ENCODE results near the gene TMEM132D. TPM values are rescaled to one million over a fixed set of nuclear protein-coding genes. Genes with fewer than 3 reads are reported as not detected.

The TMEM132D gene
- total and polyA plus RNA-seq, 2 donors (not counting 3 experiments of a cell fraction or from before 2014, with no cell fraction given) = not detected

DNA sequence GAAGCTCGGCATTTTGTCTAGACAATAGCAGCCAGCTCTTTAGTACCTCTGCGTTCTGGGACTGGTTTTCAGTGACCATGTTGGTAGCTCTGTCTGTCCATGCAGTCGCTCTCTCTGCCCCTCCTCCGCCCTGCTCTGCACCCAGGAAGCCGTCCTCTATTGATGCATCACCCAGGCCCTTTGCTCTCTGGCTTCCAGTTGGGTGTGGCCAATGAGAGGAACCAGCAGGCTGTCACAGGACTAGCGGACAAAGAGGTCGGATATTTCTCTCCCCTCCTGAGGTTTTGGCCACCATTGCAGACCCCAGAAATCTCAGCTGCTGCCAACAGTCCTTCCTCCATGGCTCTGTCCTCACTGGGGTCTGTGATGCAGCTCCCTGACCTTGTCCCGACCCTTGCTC, 180.6 kb downstream of the TMEM132D start:
- Histone ChIP-seq H3K9me1 (replicated peaks; ENCODE audit: control insufficient read depth, extremely low read depth, insufficient read depth, low read length) (no peaks in the 10 kb centered on the region), H3K27me3 (ENCODE audit: control insufficient read depth in 2 of 2, insufficient read depth in 2 of 2, low read length in 2 of 2) (no peaks in the 10 kb centered on the region), H3K9me3 (replicated peaks; ENCODE audit: control insufficient read depth, insufficient read depth, low read length) (peaks cover 9% of the 10 kb centered on the region), H4K20me1 (replicated peaks; ENCODE audit: control insufficient read depth, extremely low read depth, insufficient read depth, low read length) (no peaks in the 10 kb centered on the region), H3K4me2 (ENCODE audit: insufficient read depth, low read length) (no peak overlapping the region), H3K27ac (ENCODE audit: insufficient read depth, low read depth, low read length) (no peak overlapping the region), H3K4me1 (ENCODE audit: control insufficient read depth, extremely low read depth, insufficient read depth, low read length) (no peaks in the 10 kb centered on the region), H3K4me3 (replicated peaks in 1 of 3; ENCODE audit: insufficient read depth in 1 of 3, low read depth in 1 of 3, low read length in 3 of 3) (no peak overlapping the region), H3K36me3 (ENCODE audit: control insufficient read depth in 2 of 2, extremely low read depth in 1 of 2, insufficient read depth in 2 of 2, low read length in 2 of 2) (no peaks in the 10 kb centered on the region), H2AFZ (ENCODE audit: low read depth, low read length) (no peak overlapping the region), H3K9ac (replicated peaks; ENCODE audit: extremely low read depth, insufficient read depth, low read length) (no peak overlapping the region), H3K79me2 (ENCODE audit: control insufficient read depth, insufficient read depth, low read length) (no peaks in the 10 kb centered on the region)
- dilution Hi-C loops (cut with MboI; ENCODE audit: extremely low pct_ligation_motif_present, low sequenced_read_pairs) = no loop called here
- FAIRE-seq (no peak), DNase-seq (ENCODE audit: low read depth, low spot score) (no peak)
- no peak for TF ChIP-seq FOS (IDR thresholded peaks at IDR 0.05; ENCODE audit: borderline replicate concordance, insufficient read depth, low read length)
- TF ChIP-seq EZH2 (IDR thresholded peaks at IDR 0.05; ENCODE audit: borderline replicate concordance, low read depth, low read length, severe bottlenecking) = no peak
- TF ChIP-seq, protein P1, sequence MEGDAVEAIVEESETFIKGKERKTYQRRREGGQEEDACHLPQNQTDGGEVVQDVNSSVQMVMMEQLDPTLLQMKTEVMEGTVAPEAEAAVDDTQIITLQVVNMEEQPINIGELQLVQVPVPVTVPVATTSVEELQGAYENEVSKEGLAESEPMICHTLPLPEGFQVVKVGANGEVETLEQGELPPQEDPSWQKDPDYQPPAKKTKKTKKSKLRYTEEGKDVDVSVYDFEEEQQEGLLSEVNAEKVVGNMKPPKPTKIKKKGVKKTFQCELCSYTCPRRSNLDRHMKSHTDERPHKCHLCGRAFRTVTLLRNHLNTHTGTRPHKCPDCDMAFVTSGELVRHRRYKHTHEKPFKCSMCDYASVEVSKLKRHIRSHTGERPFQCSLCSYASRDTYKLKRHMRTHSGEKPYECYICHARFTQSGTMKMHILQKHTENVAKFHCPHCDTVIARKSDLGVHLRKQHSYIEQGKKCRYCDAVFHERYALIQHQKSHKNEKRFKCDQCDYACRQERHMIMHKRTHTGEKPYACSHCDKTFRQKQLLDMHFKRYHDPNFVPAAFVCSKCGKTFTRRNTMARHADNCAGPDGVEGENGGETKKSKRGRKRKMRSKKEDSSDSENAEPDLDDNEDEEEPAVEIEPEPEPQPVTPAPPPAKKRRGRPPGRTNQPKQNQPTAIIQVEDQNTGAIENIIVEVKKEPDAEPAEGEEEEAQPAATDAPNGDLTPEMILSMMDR (IDR thresholded peaks at IDR 0.05; ENCODE audit: extremely low read depth in 1 of 2, insufficient read depth in 1 of 2, low read depth in 1 of 2, low read length in 2 of 2) = no peak
- TF ChIP-seq GATA2 (IDR thresholded peaks at IDR 0.05; ENCODE audit: insufficient read depth, insufficient read length, low read depth, low read length) = no peak
- no peak for TF ChIP-seq MYC (IDR thresholded peaks at IDR 0.05; ENCODE audit: low read depth, low read length)
- TF ChIP-seq JUN (IDR thresholded peaks at IDR 0.05; ENCODE audit: borderline replicate concordance, insufficient read depth, insufficient read length, low read depth) = no peak
- no peak for TF ChIP-seq POLR2A (IDR thresholded peaks at IDR 0.05; ENCODE audit: low read depth, low read length)
- TF ChIP-seq, protein P2, sequence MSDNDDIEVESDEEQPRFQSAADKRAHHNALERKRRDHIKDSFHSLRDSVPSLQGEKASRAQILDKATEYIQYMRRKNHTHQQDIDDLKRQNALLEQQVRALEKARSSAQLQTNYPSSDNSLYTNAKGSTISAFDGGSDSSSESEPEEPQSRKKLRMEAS (IDR thresholded peaks at IDR 0.05; ENCODE audit: insufficient read depth, insufficient read length) = no peak
- no peak for TF ChIP-seq POLR2AphosphoS5 (IDR thresholded peaks at IDR 0.05; ENCODE audit: insufficient read depth, low read depth, low read length)
- intact Hi-C loops (cut with micrococcal nuclease) = no loop called here
- no TSS peak for BruUV-seq (replicated peaks)
- ChIA-PET POLR2A (no interaction called here), CTCF (no interaction called here)
